Measurements from ENCODE around the gene MARK3. TPM values are rescaled to one million over a fixed set of nuclear protein-coding genes. Genes with fewer than 3 reads are reported as not detected.

MARK3 gene
- total and polyA plus RNA-seq, 2 of the 4 experiments (the other 2 are of a cell fraction): 78.5 to 80.5 TPM

GRCh38 chr14:103530831-103531230, 145.6 kb downstream of the MARK3 start:
- Histone ChIP-seq H3K9me1 (ENCODE audit: insufficient read depth, low read length) (peaks cover 13% of the 10 kb centered on the region), H3K9me3 (ENCODE audit: control insufficient read depth, insufficient read depth, low read length) (no peaks in the 10 kb centered on the region), H2BK5ac (ENCODE audit: low read depth, low read length, poor library complexity, severe bottlenecking) (no peak overlapping the region), H3K79me1 (ENCODE audit: low read depth in 1 of 2, low read length in 2 of 2) (peaks cover 0 to 44% of the 10 kb centered on the region in 2 experiments; a peak in 3 of 4 replicates), H3K36me3 (ENCODE audit: control insufficient read depth, insufficient read depth, low read length) (peaks cover 12% of the 10 kb centered on the region; the same call in 1 of the 2 replicates), H2BK15ac (ENCODE audit: low read depth, low read length) (no peak overlapping the region), H4K20me1 (ENCODE audit: insufficient read depth, low read length) (peaks cover 26% of the 10 kb centered on the region), H2BK120ac (ENCODE audit: low read depth, low read length) (no peak overlapping the region), H3K14ac (replicated peaks; ENCODE audit: low read depth, low read length) (no peak overlapping the region), H4K91ac (ENCODE audit: insufficient read depth, low read depth, low read length) (no peak overlapping the region), H2BK20ac (ENCODE audit: low read depth, low read length) (no peak overlapping the region), H3K56ac (ENCODE audit: extremely low read depth, insufficient read depth, low read length) (no peak overlapping the region), H3K27me3 (ENCODE audit: control insufficient read depth, insufficient read depth, low read length) (no peaks in the 10 kb centered on the region), H3K4me2 (ENCODE audit: low read depth, low read length) (no peak overlapping the region), H3K4ac (ENCODE audit: low read depth, low read length) (no peak overlapping the region), H2AFZ (replicated peaks; ENCODE audit: low read length, poor library complexity) (no peak overlapping the region), H4K5ac (ENCODE audit: low read depth, low read length) (no peak overlapping the region), H4K8ac (ENCODE audit: low read depth in 2 of 2, low read length in 2 of 2) (no peak overlapping the region), H3K23ac (ENCODE audit: low read depth, low read length) (no peak overlapping the region), H2AK5ac (ENCODE audit: low read depth, low read length) (no peak overlapping the region), H3K18ac (ENCODE audit: low read depth, low read length) (no peak overlapping the region), H3K27ac (ENCODE audit: insufficient read depth, low read length) (no peak overlapping the region), H3K4me1 (ENCODE audit: control insufficient read depth, insufficient read depth, low read length) (peaks cover 11% of the 10 kb centered on the region), H3K9ac (ENCODE audit: low read depth, low read length) (no peak overlapping the region), H3K4me3 (ENCODE audit: insufficient read depth, low read depth, low read length) (no peak overlapping the region), H2AK9ac (replicated peaks; ENCODE audit: low read depth, low read length, poor library complexity) (no peak overlapping the region)
- POLR2A ChIA-PET (ENCODE audit: unreplicated experiment): no interaction called here
- ATAC-seq (ENCODE audit: low read depth) (no peak), DNase-seq (no peak)
- intact Hi-C loops (cut with micrococcal nuclease) (no loop called here), dilution Hi-C loops (cut with HindIII; ENCODE audit: low sequenced_read_pairs, unreplicated experiment) (no loop called here), in situ Hi-C loops (cut with MboI; ENCODE audit: low sequenced_read_pairs) (no loop called here)
- BruUV-seq (replicated peaks): no TSS peak
- CTCF ChIA-PET: no interaction called here
- TF ChIP-seq RAD21 (IDR thresholded peaks at IDR 0.05; ENCODE audit: low read length) (no peak), FOS (IDR thresholded peaks at IDR 0.05; ENCODE audit: low read depth, low read length) (no peak), MAZ (IDR thresholded peaks at IDR 0.05; ENCODE audit: borderline replicate concordance, low read depth, low read length) (no peak), MAFK (IDR thresholded peaks at IDR 0.05; ENCODE audit: low read depth, low read length) (no peak), CHD1 (IDR thresholded peaks at IDR 0.05; ENCODE audit: low read depth, low read length) (no peak)
- TF ChIP-seq, protein P1, sequence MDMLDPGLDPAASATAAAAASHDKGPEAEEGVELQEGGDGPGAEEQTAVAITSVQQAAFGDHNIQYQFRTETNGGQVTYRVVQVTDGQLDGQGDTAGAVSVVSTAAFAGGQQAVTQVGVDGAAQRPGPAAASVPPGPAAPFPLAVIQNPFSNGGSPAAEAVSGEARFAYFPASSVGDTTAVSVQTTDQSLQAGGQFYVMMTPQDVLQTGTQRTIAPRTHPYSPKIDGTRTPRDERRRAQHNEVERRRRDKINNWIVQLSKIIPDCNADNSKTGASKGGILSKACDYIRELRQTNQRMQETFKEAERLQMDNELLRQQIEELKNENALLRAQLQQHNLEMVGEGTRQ (IDR thresholded peaks at IDR 0.05; ENCODE audit: low read depth, low read length): no peak
- TF ChIP-seq, protein P2, sequence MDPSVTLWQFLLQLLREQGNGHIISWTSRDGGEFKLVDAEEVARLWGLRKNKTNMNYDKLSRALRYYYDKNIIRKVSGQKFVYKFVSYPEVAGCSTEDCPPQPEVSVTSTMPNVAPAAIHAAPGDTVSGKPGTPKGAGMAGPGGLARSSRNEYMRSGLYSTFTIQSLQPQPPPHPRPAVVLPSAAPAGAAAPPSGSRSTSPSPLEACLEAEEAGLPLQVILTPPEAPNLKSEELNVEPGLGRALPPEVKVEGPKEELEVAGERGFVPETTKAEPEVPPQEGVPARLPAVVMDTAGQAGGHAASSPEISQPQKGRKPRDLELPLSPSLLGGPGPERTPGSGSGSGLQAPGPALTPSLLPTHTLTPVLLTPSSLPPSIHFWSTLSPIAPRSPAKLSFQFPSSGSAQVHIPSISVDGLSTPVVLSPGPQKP (IDR thresholded peaks at IDR 0.05; ENCODE audit: borderline replicate concordance, low read depth, low read length): no peak
- WGBS, 2 experiments (ENCODE audit: extremely low coverage in 2 of 2, insufficient read length in 1 of 2): 71% methylated on average over 2 of the region's 11 CpGs; no CpG with 5 or more reads in 1 of the 2 experiments

Measured in IMR-90 (cell line).